ENCODE results near the gene DDHD1.
A peak's percentile ranks its signal among the peaks of the same experiment; 100 is the strongest.
"Not testable (repeated sequence)": the region's sequence is repeated elsewhere in the genome, so short reads cannot be mapped to it uniquely, and the experiment has no call there.

DDHD1 gene

DNA sequence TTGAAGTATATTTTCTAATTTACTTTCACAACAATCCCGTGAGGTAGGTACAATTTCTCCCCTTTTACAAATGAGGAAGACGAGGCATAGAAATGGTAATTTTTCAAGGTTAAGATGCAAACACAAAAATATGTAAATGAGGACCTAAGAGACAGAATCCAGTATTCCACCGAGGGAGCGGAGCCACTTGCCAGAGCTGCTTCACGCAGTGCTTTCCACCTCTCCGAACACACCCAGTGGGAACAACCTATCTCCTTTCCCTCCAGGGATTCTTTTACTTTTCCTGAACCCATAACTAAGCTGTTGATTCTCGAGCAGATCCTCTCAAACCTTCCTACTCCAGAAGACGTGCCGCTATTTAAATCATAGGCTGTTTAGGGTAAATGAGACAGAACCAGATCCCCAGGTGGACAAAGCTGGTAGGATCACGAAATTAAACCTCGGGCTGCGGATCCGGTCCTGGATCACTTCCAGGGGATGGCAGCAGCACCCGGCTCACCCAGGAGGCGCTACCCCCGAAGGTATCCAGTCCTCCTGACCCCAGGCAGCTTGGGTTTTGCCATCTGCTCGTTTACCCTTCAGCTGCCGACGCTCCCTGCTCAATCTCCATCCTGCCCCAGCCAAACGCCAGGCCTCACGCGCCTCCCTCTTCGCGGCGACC is 1.5 kb downstream of the DDHD1 start:
- peak in 1 of 2 experiments; percentile 22 for DNase-seq

DNA sequence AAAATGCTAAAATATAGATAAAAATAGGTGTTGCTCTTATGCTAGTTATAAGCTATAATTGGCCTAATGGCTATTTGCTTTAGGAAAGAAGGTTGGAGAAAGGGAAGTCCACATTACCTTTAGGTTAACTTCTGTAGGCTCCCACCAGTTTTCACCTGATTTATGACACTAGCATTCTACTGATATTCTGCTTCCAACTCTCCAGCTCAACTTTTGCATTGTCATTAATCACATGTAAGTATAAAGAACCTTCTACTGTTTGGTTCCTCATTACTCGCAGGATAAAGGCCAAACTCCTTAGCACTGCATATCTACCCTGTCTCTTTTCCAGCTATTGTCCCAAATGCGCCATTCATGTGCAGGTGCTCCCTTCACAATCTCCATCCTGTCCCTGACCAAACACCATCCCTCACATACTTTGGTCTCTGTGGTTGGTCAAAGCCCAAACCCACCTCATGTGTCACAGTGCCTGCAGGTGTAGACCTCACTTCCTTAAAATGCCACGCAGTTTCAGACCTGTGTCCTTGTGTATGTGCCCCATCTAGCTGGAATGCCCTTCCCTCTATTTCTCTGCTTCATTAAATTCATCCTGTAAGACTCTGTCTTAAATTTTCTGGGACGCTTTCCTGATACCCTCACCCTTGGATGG is 3.3 kb downstream of the DDHD1 start:
- peak; percentile 26 to 40 for DNase-seq

DNA sequence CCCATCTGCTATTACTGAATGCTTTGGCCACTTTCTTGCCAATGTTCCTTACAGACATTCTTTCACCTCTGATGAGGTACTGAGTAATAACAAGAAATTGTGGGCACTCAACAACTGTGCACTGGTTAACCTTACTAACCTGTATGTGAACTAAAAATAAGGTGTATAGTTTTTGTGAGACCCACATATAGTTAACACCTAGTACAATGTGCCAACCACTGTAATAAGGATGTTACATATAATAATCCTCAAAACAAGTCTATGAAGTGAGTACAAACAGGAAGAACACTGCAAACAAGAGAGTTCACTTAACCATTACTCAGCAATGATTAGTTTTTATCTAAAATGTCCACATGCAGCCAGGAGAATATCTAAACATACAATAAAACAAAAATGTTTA is 4.5 kb downstream of the DDHD1 start:
- DNase-seq: no peak

DNA sequence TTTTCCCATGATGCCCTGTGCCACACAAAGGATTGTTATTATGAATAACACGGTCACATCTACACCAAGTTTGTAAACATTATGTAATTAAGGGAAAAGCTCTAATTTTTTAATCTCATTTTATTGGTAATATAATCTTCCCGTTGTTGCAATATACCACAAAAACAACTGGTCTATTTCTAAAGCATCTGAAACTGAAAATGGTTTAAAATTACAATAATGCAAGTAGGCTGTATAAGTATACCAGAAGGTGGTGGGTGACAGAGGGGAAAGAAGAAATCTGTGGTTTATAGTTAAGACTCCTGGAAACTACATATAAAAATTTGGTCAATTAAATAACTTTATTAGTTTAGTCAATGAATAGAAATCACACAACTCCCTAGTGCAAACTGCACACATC is 5.2 kb downstream of the DDHD1 start:
- DNase-seq: no peak

DNA sequence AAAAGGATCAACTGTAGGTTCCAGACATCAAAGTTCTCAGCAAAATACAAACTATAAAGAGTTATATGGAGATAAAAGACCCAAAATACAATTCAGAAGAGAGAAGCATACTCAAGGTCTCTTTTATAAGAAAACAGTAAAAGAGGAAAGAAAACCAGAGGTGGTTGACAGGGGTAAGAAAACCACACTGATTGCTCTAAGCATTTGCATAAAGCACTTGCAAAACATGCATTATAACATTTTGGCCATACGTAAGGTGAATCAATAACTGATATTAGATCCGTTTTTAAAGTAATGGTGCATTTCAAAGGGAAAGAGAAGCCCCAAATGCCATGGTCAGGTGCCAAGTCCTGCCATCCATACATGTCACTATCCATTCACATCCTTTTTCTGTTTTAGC is 5.9 kb downstream of the DDHD1 start:
- no peak for DNase-seq

DNA sequence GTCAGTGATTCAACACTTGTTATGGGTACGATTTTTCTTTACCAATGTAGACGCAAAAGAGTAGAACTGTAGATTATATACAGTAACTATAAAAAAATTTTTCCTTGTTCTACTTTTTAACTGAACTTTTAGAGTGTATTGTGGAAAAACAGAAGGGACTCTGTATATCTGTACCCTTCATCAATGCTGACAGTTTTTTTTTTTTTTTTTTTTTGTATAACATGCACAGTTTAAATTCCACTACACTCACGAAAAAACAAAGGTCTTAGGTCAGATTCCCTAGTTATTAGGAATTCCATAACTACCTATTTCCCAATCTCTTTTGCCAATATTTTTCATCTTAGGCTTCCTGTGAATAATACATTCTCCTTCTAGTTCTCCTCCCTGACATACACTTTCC is 6.4 kb downstream of the DDHD1 start:
- DNase-seq: no peak

DNA sequence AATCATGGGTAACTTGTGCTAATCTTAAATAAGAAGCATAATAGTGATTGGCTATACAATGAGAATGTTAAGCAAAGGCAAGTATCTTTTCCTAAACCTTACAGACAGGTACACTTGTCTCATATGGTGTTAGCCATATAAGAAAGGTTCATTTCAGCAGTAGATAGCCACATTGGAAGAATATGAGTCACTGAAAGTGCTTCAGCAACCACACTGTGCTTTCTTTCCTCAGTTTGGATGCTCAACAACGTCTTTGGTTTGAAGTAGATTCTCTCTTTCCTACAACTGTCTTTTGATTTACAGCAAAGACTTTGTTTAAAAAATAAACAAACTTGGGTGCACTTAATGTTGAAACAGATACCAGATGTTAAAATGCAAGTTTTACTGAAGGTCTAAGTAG is 8.9 kb downstream of the DDHD1 start:
- DNase-seq: no peak

DNA sequence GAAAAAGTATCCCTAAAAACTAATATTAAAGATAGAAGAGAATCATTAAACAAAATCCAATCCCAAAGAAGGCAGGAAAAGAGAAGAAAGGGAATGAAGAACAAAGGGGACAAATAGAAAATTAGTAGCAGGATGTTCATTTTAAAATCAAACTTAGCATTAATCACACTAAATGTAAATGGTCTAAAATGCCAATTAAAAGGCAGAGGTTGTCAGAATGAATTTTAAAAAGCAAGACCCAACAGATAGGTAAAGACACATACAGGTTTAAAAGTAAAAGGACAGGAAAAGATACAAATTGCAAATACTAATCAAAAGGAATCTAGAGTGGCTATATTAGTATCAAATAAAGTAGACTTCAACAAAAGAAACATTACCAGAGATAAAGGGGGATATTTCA is 12.5 kb downstream of the DDHD1 start:
- no peak for DNase-seq

DNA sequence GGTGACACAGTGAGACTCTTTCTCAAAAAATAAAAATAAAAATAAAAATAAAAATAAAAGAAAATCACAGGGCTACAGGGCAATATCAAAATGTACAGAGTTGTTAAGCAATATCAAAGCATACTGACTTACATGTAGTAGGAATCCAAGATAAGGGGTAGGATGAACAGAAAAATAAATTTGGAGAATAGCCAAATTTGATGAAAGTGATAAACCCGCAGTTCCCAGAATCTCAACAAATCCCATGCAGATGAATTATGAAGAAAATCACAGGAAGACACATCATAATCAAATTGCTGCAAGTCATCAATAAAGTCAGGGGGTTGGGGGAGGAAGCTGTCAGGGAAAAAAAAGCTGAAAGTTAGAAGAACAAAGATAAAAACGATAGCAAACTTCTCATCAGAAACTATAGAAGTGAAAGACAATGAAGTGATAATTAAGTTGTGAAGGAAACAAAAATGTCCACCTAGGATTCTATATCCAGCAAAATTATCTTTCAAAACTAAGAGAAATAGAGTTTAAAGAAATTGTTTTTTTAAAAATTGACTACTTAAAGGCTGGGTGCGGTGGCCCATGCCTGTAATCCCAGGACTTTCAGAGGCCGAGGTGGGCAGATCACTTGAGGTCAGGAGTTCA is 15.4 kb downstream of the DDHD1 start:
- no peak for DNase-seq

DNA sequence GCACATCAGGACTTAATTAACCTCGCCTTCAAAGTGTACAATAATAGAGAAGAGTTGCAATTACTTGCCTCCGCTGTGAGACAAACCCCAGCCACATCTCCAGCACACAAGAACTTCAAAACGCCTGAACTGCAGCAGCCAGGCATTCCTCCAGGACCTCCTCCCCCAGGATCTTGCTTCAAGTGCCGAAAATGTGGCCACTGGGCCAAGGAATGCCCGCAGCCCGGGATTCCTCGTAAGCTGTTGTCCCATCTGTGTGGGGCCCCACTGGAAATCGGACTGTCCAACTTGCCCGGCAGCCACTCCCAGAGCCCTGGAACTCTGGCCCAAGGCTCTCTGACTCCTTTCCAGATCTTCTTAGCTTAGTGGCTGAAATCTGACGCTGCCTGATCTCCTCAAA is 22.6 kb downstream of the DDHD1 start:
- DNase-seq: not testable (repeated sequence)

DNA sequence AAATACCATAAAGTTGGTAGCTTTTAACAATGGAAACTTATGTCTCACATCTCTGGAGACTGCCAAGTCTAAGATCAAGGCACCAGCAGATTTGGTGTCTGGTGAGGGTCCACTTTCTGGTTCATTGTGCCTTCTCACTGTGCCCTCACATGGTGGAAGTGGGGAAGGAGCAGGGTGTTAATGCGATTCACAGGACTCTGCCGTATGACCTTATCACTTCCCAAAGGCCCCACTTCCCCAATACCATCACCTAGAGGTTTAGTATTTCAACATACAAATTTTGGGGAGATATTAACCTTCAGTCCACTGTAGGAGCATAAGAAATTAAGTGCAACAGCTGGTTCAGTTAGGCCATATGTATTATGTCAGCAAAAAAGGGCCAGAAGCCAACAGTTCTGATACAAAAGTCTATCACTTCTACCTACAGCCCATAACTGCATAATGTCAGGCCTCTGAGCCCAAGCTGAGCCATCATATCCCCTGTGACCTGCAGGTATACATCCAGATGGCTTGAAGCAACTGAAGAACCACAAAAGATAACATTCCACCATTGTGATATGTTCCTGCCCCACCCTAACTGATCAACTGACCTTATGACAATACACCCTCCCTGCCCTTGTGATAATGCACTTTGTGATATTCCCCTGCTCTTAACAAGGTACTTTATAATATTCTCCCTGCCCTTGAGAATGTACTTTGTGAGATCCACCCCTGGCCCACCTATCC is 24.7 kb downstream of the DDHD1 start:
- no peak for DNase-seq

DNA sequence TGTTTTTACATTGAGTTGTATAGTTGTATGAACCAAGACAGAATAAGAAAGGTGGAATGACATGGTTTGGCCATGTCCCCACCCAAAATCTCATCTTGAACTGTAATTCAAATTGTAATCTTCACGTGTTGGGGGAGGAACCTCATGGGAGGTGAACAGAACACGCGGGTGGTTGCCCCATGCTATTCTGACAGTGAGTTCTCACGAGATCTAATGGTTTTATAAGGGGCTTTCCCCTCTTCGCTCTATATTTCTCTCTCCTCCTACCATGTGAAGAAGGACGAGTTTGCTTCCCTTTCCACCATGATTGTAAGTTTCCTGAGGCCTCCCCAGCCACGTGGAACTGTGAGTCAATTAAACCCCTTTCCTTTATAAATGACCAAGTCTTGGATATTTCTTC is 25.3 kb downstream of the DDHD1 start:
- DNase-seq: no peak

DNA sequence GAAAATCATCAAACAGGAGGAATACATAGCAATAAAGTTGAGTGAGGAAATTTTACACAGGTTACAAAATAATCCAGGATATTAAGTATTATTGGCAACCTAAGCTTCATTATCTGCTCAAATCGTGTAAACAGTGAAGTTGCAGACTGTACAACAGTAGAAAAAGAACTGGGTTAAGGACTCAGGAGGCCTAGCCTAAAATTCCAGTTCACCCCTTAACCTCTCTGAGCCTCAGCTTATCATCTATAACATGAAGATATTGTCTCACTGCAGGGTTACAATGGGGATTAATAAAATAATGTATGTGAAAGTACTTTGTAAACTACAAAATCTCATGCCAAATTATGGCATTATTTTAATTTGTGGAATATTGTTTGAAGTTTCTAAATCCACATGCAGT is 26.0 kb downstream of the DDHD1 start:
- no peak for DNase-seq

DNA sequence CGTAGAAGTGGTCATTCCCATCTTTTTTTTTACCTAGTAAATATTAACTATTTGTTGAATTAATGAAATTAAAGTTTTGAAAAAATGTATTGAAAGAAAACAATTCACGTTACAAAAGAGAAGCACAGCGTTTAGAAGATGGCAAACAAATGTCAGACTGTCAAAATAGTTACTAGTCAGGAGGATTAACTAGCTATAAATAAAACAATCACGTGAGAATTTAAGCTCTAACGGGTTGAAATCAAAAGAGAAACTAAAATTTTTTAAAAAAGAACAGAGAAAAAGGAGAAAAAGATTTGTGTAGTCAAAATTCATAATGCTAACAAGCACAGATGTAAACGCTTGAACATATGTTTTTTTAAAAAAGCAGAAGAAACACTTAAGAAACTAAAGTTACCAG is 26.4 kb downstream of the DDHD1 start:
- DNase-seq: no peak

DNA sequence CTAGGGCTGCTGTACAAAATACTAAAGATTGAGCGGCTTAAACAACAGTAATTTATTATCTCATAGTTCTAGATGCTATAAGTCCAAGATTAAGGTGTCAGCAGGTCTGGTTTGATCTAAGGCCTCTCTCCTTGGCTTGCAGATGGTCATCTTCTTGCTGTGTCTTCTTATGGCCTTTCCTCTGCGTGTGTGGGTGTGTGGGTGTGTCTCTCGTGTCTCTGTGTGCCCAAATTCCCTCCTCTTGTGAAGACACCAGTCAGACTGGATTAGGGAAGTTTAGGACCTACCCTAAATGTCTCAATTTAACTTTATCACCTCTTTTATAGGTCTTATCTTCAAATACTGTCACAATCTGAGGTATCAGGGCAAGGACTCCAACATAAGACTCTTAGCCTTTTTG is 28.3 kb downstream of the DDHD1 start:
- no peak for DNase-seq

DNA sequence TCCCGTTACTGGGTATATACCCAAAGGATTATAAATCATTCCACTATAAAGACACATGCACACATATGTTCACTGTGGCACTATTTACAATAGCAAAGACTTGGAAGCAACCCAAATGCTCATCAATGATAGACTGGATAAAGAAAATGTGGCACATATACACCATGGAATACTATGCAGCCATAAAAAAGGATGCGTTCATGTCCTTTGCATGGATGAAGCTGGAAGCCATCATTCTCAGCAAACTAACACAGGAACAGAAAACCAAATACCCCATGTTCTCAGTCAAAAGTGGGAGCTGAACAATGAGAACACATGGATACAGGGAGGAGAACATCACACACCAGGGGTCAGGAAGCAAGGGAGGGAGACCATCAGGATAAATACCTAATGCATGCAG is 31.7 kb downstream of the DDHD1 start:
- not testable (repeated sequence) for DNase-seq

DNA sequence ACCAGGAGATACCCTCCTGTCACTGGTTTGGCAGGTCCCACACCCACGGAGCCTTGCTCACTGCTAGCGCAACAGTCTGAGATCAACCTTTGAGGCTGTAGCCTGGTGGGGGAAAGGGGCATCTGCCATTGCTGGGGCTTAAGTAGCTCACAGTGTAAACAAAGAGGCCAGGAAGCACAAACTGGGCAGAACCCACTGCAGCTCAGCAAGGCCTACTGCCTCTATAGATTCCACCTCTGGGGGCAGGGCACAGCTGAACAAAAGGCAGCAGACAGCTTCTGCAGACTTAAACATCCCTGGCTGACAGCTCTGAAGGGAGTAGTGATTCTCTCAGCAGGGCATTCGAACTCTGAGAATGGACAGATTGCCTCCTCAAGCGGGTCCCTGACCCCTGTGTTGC is 35.6 kb downstream of the DDHD1 start:
- not testable (repeated sequence) for DNase-seq

DNA sequence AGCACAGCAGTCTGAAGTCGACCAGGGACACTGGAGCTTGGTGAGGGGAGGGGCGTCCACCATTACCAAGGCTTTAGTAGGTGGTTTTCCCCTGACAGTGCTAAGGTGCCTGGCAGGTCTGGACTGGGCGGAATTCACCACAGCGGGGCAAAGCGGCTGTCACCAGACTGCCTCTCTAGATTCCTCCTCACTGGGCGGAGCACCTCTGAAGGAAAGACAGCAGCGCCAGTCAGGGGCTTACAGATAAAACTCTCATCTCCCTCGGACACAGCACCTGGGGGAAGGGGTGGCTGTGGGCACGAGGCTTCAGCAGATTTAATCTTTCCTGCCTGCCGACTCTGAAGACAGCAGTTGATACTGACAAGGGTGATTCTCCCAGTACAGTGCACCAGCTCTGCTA is 39.1 kb downstream of the DDHD1 start:
- DNase-seq: no peak

DNA sequence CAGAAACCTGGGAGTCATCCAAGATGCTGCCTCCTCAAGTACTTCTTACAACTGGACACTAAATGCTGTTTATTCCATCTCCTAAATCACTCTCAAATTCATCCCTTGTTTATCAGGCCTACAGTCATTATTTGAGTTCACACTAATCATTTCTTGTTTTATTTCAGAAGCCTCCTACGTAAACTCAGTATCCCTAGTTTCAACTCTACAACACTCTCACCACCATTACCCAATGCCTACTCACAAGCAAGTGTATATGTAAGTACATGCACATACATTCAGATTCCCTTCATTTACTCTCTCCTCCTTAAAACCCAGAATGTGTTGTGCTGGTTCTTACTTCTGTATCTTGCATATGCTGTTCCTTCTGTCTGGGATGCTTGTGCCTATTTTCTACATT is 43.0 kb downstream of the DDHD1 start:
- no peak for DNase-seq

DNA sequence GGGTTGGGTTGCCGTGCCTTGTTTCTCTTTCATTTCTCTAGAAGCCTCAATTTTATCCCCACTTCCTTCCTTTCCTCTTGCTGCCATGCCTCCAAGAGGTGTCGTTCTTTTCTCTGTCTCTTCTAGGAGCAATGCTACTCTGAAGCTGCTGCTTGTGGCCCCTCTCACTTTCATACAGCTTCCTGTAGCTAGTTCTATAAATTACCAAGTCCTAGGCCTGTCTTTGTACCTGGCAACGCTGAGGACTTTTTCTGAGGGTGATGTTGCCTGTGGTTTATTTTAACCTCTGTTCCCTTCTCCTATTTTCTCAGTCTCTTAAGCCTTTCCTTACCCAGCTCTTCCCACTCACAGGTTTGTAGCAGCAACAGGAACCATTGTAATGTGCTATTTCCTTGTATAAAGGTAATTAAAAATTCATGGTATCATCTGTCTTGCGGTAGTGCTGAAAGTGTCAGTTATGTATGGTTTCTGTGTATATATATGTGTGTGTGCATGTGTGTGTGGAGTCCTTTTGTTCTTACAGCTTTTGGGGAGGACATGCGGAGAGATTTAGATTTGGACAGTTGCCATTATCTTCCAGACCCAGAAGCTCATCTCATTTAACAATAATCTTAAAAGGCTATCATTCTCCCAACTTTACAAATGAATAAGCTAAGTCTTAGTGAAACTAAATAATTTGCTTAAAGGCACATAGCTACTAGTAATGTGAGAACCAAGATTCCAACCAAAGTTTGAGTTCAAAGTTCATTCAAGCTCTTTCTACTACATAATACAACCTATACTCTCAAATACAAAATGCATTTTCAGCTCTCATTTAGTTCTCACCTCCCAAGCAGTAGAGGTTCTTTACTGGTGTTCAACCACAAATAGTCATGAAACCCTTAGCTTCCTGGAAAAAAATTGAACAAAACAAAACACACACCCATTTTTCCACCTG is 43.8 kb downstream of the DDHD1 start:
- DNase-seq: peak; percentile 44 to 48

DNA sequence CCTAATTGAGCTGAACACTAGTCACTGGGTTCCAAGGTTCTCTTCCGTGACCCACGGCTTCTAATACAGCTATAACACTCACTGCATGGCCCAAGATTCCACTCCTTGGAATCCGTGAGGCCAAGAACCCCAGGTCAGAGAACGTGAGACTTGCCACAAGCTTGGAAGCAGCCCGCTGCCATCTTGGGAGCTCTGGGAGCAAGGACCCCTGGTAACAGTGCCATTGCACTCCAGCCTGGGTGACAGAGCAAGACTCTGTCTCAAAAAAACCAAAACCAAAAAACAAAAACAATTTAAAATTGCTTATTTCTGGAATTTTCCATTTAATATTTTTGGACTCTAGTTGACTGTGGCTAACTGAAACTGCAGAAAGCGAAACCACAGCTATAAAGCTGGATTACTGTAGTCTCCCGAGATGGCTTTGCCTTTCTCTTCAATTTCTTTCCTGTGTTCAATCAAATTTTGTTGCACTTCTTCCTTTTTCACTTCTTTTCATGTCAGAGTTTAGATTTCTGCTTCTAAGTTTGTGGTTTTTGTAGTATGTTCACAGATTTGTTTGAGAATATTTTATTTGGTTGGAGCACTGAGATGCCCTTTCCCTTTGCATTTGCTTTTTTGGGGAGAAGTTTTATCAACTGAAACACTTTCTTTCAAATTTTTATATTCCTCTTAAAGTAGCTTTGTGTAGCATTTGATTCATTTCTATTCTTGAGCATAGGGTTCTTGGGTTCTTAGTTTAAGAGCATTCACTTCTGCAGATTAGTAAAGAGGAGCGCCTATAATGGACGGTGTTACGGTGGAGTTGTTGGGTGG is 44.6 kb downstream of the DDHD1 start:
- no peak for DNase-seq

DNA sequence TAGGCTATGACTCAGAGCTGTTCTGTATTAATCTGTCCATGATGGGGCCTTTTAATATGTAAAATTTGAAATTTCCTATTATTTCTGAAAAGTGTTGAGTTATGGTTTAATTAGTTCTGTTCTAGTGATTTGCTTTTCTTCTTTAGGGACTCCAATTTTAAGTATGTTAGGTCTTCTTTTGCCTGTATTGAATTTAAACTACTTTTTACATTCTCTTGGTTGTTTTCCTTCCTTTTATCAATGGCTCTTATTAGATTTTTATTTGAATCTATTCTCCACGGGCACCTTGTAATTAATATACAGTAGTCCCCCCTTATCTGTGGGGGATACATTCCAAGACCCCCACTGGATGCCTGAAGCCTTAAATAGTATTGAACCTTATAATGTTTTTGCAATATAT is 46.4 kb downstream of the DDHD1 start:
- no peak for DNase-seq

Measured in AML-193 (cell line).